K562 treated with DMSO at 1 percent for 12 hours (cell line): ENCODE measurements around the gene RD3L. TPM values are rescaled to one million over a fixed set of nuclear protein-coding genes. Genes with fewer than 3 reads are reported as not detected.

Source experiments
- total RNA-seq: library from RNA; unstranded; fragments of 300-600 nt; gene quantifications from 2 replicates; pipeline ENCODE4 v1.2.3, GENCODE V29; 2022; ENCODE audit not compliant: insufficient read depth

RD3L gene
- not detected in 2 replicates for total RNA-seq

GRCh38 chr14:103941973-103942736 is at the start of gene RD3L:
RD3L (minus strand) TSS chr14:103942529; CDS start chr14:103941695, 834 bp downstream.

GRCh38 chr14:103928011-103928890 is 14.1 kb downstream of the RD3L start, which contains the start of gene TDRD9:
TDRD9 (plus strand) TSS chr14:103928456; CDS start chr14:103928510, 54 bp downstream.

Other genes starting within 250 kb of the RD3L start
- gene XRCC3, start 227.1 kb downstream of the RD3L start, total RNA-seq = 22.9 and 23.2 TPM in 2 replicates
- 12.5 and 21.2 TPM in 2 replicates for gene ZFYVE21, start 226.7 kb downstream of the RD3L start, total RNA-seq
- 2.3 and 3.0 TPM in 2 replicates for gene PPP1R13B, start 95.0 kb downstream of the RD3L start, total RNA-seq
- not detected in 2 replicates for gene TDRD9, start 14.1 kb downstream of the RD3L start, total RNA-seq
- not detected in 2 replicates for gene ASPG, start 143.2 kb upstream of the RD3L start, total RNA-seq
- not detected in 2 replicates for gene KIF26A, start 196.1 kb upstream of the RD3L start, total RNA-seq